BJ (cell line): ENCODE data around the gene GDPD3. TPM values are rescaled to one million over a fixed set of nuclear protein-coding genes. Genes with fewer than 3 reads are reported as not detected.

ENCODE experiments used
- CTCF ChIA-PET: fragments of 350-600 bp; formaldehyde crosslinking; extraction: SDS; loops from one replicate; lab custom pipeline; 2021; ENCODE audit warnings: antibody characterized with exemption, inconsistent platforms; lab: Yijun Ruan, JAX
- POLR2A ChIA-PET: fragments of 300-600 bp; sonication (Branson Sonifier 250); formaldehyde crosslinking; extraction: SDS; loops from one replicate; lab custom pipeline; 2021; ENCODE audit warnings: antibody characterized with exemption; lab: Charles Lee
- DNase-seq: peaks from one replicate; pipeline ENCODE4 v3.0.0-alpha.2; 2011; ENCODE audit warnings: low read depth
- H3K27me3 ChIP-seq: 2 replicates; pipeline ENCODE4 v1.6.0; 2011; ENCODE audit warnings: low read length; ENCODE audit not compliant: control insufficient read depth, insufficient read depth
- H3K36me3 ChIP-seq: 2 replicates; pipeline ENCODE4 v1.5.1; 2011; ENCODE audit warnings: low read length; ENCODE audit not compliant: control insufficient read depth, insufficient read depth
- H3K4me3 ChIP-seq: 2 replicates; pipeline ENCODE4 v1.5.1; 2011; ENCODE audit warnings: low read depth, mild to moderate bottlenecking, control low read depth, low read length
- polyA plus RNA-seq: library from polyadenylated mRNA; depleted of rRNA; stranded (reverse); fragments of >200 nt; gene quantifications from 2 replicates; pipeline ENCODE4 v1.2.3, GENCODE V29; 2011
- TF ChIP-seq, protein P1 (sequence below): IDR thresholded peaks from 2 replicates; pipeline ENCODE4 v1.5.1; 2011; ENCODE audit warnings: low read depth, mild to moderate bottlenecking, control low read depth, inconsistent platforms, low read length, moderate library complexity; ENCODE audit not compliant: insufficient read depth

GDPD3 gene
- polyA plus RNA-seq, 1 experiment = 2.0 TPM

DNA sequence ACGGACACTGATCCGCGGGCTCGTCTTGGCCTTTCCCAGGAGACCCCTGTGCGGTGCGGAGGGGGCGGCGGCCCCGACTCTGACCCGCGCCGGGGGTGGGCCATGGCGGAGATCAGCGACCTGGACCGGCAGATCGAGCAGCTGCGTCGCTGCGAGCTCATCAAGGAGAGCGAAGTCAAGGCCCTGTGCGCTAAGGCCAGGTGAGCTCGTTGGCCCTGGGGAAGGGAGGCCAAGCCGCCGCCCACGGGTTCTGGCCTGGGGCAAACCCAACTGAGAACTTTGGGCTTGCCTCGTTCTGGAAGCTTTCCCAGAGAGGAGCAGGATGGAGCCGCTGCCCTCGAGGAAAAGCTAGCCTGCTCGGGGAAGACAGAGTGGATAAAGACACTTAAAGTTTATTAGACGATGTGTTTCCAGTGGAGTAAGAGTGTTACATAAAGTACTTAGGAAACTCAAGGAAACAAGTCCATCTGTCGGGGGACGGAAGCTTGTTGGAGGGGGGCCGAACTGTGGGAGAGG lies 37.0 kb downstream of the GDPD3 start:
- Histone ChIP-seq H3K4me3 (peak overlapping the region; percentile 60), H3K36me3 (peaks cover 28% of the 10 kb centered on the region), H3K27me3 (no peaks in the 10 kb centered on the region)
- ChIA-PET CTCF (interaction anchor here (0.5 to 4.1 kb wide), 3 partner anchors 9 to 15 kb away, joined by 3 to 28 read pairs (median 3); partner anchors contain the start of gene TBX6), POLR2A (interaction anchor here (0.6 to 0.9 kb wide), 2 partner anchors 10 to 42 kb away, joined by 3 to 12 read pairs; no protein-coding TSS in a partner anchor)
- DNase-seq = no peak
- TF ChIP-seq, protein P1, sequence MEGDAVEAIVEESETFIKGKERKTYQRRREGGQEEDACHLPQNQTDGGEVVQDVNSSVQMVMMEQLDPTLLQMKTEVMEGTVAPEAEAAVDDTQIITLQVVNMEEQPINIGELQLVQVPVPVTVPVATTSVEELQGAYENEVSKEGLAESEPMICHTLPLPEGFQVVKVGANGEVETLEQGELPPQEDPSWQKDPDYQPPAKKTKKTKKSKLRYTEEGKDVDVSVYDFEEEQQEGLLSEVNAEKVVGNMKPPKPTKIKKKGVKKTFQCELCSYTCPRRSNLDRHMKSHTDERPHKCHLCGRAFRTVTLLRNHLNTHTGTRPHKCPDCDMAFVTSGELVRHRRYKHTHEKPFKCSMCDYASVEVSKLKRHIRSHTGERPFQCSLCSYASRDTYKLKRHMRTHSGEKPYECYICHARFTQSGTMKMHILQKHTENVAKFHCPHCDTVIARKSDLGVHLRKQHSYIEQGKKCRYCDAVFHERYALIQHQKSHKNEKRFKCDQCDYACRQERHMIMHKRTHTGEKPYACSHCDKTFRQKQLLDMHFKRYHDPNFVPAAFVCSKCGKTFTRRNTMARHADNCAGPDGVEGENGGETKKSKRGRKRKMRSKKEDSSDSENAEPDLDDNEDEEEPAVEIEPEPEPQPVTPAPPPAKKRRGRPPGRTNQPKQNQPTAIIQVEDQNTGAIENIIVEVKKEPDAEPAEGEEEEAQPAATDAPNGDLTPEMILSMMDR = no peak

DNA sequence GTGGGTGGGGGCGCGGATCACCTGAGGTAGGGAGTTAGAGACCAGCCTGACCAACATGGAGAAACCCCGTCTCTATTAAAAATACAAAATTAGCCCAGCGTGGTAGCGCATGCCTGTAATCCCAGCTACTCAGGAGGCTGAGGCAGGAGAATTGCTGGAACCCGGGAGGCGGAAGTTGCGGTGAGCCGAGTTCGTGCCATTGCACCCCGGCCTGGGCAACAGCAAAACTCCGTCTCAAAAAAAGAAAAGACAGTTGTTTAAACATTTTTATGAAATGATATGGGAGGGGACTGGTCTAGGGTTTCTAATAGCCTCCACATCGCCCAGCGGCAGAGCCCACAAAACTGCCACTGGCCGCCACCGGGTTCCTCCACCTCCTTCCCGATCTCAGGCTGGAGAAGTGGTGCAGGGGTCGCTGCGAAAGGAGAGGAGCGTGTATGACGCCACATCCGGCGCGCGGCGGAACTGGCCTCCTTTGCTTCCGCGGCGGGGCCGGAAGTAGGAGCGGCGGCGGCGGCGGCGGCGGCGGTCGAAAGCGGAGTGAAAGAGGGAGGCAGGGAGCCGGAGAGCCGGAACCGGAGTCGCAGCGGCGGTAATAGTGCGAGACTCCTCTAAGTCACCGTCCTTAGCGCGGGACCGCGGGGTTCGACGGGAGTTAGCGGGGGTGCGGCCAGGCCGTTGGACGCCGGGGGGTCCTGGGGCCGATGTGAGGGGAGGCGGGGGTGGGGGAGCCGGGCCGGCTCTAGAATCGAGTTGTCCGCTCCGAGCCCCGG lies 37.6 kb downstream of the GDPD3 start, which contains the start of gene PPP4C:
PPP4C (plus strand) TSS at position 492 of the 773 bp plus-strand sequence. CDS start 384 bp downstream, outside the sequence.
- H3K36me3 ChIP-seq = peaks cover 26% of the 10 kb centered on the region
- TF ChIP-seq, protein P1 = peak; percentile 18; the same call in 1 of the 2 replicates
- peak within 1 kb of the TSS; percentile 60 for H3K4me3 ChIP-seq
- ChIA-PET POLR2A (interaction anchor here (0.7 kb wide), 1 partner anchor 10 kb away, joined by 5 read pairs; the partner anchor contains the start of gene ALDOA), CTCF (interaction anchor here (0.5 to 4.1 kb wide), 2 partner anchors 11 to 16 kb away, joined by 3 to 28 read pairs; partner anchors contain the start of gene TBX6)
- no peaks in the 10 kb centered on the region for H3K27me3 ChIP-seq
- no peak for DNase-seq

DNA sequence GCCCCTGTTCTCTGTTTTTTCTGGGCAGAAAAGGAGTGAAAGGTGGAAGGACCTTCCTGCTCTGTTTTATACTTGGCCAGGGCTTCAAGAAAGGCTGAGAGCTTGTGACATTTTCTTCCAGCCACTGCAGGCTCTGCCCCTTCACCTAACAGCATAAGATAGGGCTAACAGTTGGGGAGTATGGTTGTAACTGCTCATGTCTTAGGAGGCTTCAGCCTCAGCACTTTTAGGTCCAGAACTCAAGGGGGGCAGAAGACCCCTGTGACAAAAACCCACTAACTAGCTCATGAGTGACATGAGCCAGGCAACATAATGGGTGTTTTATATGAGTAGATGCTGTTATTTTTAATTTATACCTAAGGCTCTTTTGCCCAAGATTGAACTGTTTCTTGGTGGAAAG lies 42.8 kb downstream of the GDPD3 start:
- DNase-seq = no peak
- TF ChIP-seq, protein P1 = no peak
- Histone ChIP-seq H3K27me3 (no peaks in the 10 kb centered on the region), H3K36me3 (peaks cover 44% of the 10 kb centered on the region), H3K4me3 (no peak overlapping the region)
- ChIA-PET CTCF (interaction anchor here (2.9 kb wide), 1 partner anchor 21 kb away, joined by 14 read pairs; the partner anchor contains the start of gene TBX6), POLR2A (interaction anchor here (0.7 kb wide), 1 partner anchor 23 kb away, joined by 12 read pairs; no protein-coding TSS in a partner anchor)

DNA sequence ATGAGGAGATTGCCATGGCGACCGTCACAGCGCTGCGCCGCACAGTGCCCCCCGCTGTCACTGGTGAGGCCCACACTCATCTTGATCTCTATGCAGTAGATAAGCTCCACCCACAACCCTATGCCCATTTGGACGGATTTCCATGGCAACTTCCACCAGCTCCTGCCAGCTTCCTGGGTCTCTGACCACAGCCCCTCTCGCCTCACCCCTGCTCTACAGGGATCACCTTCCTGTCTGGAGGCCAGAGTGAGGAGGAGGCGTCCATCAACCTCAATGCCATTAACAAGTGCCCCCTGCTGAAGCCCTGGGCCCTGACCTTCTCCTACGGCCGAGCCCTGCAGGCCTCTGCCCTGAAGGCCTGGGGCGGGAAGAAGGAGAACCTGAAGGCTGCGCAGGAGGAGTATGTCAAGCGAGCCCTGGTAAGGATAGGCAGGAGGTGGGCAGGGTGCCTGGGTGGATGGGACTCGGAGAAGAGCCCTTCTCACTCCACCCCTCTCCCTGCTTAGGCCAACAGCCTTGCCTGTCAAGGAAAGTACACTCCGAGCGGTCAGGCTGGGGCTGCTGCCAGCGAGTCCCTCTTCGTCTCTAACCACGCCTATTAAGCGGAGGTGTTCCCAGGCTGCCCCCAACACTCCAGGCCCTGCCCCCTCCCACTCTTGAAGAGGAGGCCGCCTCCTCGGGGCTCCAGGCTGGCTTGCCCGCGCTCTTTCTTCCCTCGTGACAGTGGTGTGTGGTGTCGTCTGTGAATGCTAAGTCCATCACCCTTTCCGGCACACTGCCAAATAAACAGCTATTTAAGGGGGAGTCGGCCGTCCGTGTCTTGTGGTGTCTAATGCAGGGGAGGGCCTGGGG lies 43.5 kb downstream of the GDPD3 start:
- TF ChIP-seq, protein P1 = no peak
- DNase-seq = no peak

More for the DNA sequence above, 43.5 kb downstream of the GDPD3 start:
- Histone ChIP-seq H3K36me3 (peaks cover 44% of the 10 kb centered on the region), H3K27me3 (no peaks in the 10 kb centered on the region), H3K4me3 (peak overlapping the region; percentile 26)
- CTCF ChIA-PET = interaction anchor here (2.9 kb wide), 1 partner anchor 22 kb away, joined by 14 read pairs; the partner anchor contains the start of gene TBX6
- POLR2A ChIA-PET = interaction anchor here (0.7 kb wide), 1 partner anchor 23 kb away, joined by 12 read pairs; no protein-coding TSS in a partner anchor
